OCI-LY7 (cell line): Measurements from ENCODE around the gene S100A2.

ENCODE experiments used
- EZH2phosphoT487 ChIP-seq: fragments of 200-600 bp; sonication (generic); IDR thresholded peaks from 2 replicates; pipeline ENCODE4 v1.6.1; 2018; ENCODE audit warnings: low read depth, borderline replicate concordance, mild to moderate bottlenecking, mixed run types, antibody characterized with exemption, low read length, moderate library complexity, mixed read lengths
- TF ChIP-seq, protein P1 (sequence below): fragments of 200-600 bp; sonication (generic); conservative IDR thresholded peaks from 2 replicates; pipeline ENCODE4 v1.5.1; 2014; ENCODE audit warnings: mild to moderate bottlenecking, antibody characterized with exemption, low read length, moderate library complexity, mixed read lengths

DNA sequence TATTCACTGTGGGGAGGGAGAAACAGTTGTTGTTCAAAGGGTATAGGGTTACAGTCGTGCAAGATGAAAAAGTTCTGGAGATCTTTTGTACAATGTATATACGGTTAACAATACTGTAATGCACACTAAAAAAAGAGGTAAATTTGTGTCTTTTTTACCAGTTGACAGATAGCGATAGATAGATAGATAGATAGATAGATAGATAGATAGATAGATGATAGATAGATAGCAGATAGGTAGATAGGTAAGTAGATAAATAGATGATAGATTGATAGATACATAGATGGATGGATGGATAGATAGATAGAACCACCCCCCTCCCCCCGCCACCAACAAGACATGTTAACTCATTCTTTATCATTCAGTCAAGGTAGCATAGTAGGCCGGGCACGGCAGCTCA lies 37.1 kb upstream of the S100A2 start:
- TF ChIP-seq, protein P1, sequence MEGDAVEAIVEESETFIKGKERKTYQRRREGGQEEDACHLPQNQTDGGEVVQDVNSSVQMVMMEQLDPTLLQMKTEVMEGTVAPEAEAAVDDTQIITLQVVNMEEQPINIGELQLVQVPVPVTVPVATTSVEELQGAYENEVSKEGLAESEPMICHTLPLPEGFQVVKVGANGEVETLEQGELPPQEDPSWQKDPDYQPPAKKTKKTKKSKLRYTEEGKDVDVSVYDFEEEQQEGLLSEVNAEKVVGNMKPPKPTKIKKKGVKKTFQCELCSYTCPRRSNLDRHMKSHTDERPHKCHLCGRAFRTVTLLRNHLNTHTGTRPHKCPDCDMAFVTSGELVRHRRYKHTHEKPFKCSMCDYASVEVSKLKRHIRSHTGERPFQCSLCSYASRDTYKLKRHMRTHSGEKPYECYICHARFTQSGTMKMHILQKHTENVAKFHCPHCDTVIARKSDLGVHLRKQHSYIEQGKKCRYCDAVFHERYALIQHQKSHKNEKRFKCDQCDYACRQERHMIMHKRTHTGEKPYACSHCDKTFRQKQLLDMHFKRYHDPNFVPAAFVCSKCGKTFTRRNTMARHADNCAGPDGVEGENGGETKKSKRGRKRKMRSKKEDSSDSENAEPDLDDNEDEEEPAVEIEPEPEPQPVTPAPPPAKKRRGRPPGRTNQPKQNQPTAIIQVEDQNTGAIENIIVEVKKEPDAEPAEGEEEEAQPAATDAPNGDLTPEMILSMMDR, result no peak
- no peak for TF ChIP-seq EZH2phosphoT487
